Measurements from ENCODE around the gene TNNC2. TPM values are rescaled to one million over a fixed set of nuclear protein-coding genes. Genes with fewer than 3 reads are reported as not detected.

Gene TNNC2
- total RNA-seq, 2 experiments from 2014 or later = not detected

DNA sequence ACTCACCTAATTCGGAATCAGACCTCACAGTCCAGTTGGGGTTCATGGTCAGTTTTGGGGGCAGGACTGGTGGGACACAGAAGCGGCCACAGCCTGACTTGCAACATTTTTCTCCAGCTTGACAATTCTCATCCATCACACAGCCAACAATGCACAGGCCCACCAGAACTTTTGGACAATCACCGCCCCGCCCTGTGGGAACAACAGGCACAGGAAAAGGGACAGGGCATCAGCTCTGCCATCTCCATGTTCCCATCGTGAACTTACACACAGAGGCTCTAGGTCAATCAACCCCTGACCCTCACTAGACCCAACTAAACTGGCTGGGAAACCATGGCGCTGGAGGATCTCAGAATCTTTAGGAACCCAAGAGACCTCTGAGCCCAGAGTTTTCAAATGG lies 51.7 kb downstream of the TNNC2 start:
- Mint-ChIP-seq H3K4me1 (ENCODE audit: low read depth) (peaks cover 6% of the 10 kb centered on the region), H3K4me3 (no peak overlapping the region), H3K27ac (no peak overlapping the region), H3K27me3 (peaks cover 8% of the 10 kb centered on the region), H3K9me3 (no peaks in the 10 kb centered on the region), H3K36me3 (ENCODE audit: low read depth) (no peaks in the 10 kb centered on the region)
- ChIA-PET CTCF (interaction anchor here (1.0 kb wide), 1 partner anchor 318 kb away, joined by 3 read pairs; no protein-coding TSS in a partner anchor), POLR2A (no interaction called here)
- TF ChIP-seq, protein P1, sequence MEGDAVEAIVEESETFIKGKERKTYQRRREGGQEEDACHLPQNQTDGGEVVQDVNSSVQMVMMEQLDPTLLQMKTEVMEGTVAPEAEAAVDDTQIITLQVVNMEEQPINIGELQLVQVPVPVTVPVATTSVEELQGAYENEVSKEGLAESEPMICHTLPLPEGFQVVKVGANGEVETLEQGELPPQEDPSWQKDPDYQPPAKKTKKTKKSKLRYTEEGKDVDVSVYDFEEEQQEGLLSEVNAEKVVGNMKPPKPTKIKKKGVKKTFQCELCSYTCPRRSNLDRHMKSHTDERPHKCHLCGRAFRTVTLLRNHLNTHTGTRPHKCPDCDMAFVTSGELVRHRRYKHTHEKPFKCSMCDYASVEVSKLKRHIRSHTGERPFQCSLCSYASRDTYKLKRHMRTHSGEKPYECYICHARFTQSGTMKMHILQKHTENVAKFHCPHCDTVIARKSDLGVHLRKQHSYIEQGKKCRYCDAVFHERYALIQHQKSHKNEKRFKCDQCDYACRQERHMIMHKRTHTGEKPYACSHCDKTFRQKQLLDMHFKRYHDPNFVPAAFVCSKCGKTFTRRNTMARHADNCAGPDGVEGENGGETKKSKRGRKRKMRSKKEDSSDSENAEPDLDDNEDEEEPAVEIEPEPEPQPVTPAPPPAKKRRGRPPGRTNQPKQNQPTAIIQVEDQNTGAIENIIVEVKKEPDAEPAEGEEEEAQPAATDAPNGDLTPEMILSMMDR (IDR thresholded peaks at IDR 0.05) = no peak
- DNase-seq (no peak), ATAC-seq (no peak)
- intact Hi-C loops (cut with micrococcal nuclease) = no loop called here

DNA sequence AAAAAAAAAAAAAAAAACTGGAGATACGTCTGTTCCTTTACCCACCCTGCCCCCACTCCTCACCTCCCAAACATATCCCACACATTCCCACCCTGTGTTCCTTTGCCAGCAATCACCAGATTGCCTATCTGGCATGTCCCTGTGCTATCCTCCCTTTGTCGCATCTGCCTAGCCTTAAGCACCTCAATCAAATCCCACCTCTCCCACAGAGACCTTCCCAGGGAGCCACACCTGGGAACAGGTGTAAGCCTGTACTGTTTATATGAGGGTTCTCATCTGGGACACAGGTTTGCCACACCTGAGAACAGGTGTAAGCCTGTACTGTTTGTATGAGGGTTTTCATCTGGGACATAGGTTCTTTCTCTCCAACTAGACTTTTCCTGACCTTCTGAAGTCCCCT lies 52.2 kb downstream of the TNNC2 start:
- no peak for DNase-seq
- peaks cover 8% of the 10 kb centered on the region for H3K27me3 Mint-ChIP-seq

More for the DNA sequence above, 52.2 kb downstream of the TNNC2 start:
- ATAC-seq = no peak
- intact Hi-C loops (cut with micrococcal nuclease) = loop anchor here (5.0 kb wide), 1 partner anchor 183 kb away; no protein-coding TSS in a partner anchor
- H3K4me3 Mint-ChIP-seq = no peak overlapping the region
- POLR2A ChIA-PET = no interaction called here
- TF ChIP-seq, protein P1 (IDR thresholded peaks at IDR 0.05) = no peak
- no peaks in the 10 kb centered on the region for H3K36me3 Mint-ChIP-seq (ENCODE audit: low read depth)
- H3K4me1 Mint-ChIP-seq (ENCODE audit: low read depth) = peaks cover 6% of the 10 kb centered on the region
- CTCF ChIA-PET = no interaction called here
- no peaks in the 10 kb centered on the region for H3K9me3 Mint-ChIP-seq
- no peak overlapping the region for H3K27ac Mint-ChIP-seq

Other genes with a start within 250 kb of the TNNC2 start
- gene WFDC8, start 248.0 kb downstream of the TNNC2 start, total RNA-seq = not detected
- gene WFDC10A, start 197.6 kb downstream of the TNNC2 start, total RNA-seq = not detected
- gene WFDC9, start 196.0 kb downstream of the TNNC2 start, total RNA-seq = not detected
- not detected for gene WFDC11, start 157.1 kb downstream of the TNNC2 start, total RNA-seq
- not detected for gene WFDC13, start 125.3 kb downstream of the TNNC2 start, total RNA-seq
- not detected for gene WFDC10B, start 122.3 kb downstream of the TNNC2 start, total RNA-seq
- gene SPINT4, start 105.0 kb downstream of the TNNC2 start, total RNA-seq = not detected
- gene WFDC3, start 35.4 kb downstream of the TNNC2 start, total RNA-seq = under 1 TPM in 1 of 2 experiments, not detected in 1; 0.54 TPM
- gene DNTTIP1, start 35.4 kb downstream of the TNNC2 start, total RNA-seq = 10 to 100 TPM; 25.3 to 27.1 TPM
- gene UBE2C, start 14.7 kb downstream of the TNNC2 start, total RNA-seq = 100 to 1,000 TPM; 149 to 151 TPM
- gene SNX21, start 6.5 kb upstream of the TNNC2 start, total RNA-seq = 1 to 10 TPM; 1.4 to 1.7 TPM
- gene ACOT8, start 30.1 kb upstream of the TNNC2 start, total RNA-seq = 10 to 100 TPM; 18.5 to 21.2 TPM
- gene ZSWIM3, start 30.3 kb upstream of the TNNC2 start, total RNA-seq = 1 to 10 TPM; 3.5 to 3.6 TPM
- 1 to 10 TPM; 8.2 to 9.1 TPM for gene ZSWIM1, start 53.9 kb upstream of the TNNC2 start, total RNA-seq
- gene SPATA25, start 60.3 kb upstream of the TNNC2 start, total RNA-seq = under 1 TPM; 0.58 to 0.74 TPM
- 1 to 10 TPM; 2.4 to 2.9 TPM for gene NEURL2, start 63.9 kb upstream of the TNNC2 start, total RNA-seq
- gene CTSA, start 64.0 kb upstream of the TNNC2 start, total RNA-seq = 10 to 100 TPM; 34.5 to 40.2 TPM
- 1 to 10 TPM; 7.4 to 8.6 TPM for gene PLTP, start 84.8 kb upstream of the TNNC2 start, total RNA-seq
- 10 to 100 TPM; 27.8 to 29.5 TPM for gene PCIF1, start 107.4 kb upstream of the TNNC2 start, total RNA-seq
- 10 to 100 TPM; 27.0 to 28.8 TPM for gene ZNF335, start 144.9 kb upstream of the TNNC2 start, total RNA-seq
- under 1 TPM in 1 of 2 experiments, not detected in 1; 0.11 TPM for gene MMP9, start 181.6 kb upstream of the TNNC2 start, total RNA-seq
- under 1 TPM in 1 of 2 experiments, not detected in 1; 0.43 TPM for gene SLC12A5, start 201.9 kb upstream of the TNNC2 start, total RNA-seq